ENCODE results near the gene RAB9B. TPM values are rescaled to one million over a fixed set of nuclear protein-coding genes. Genes with fewer than 3 reads are reported as not detected.

Gene RAB9B
- polyA plus RNA-seq, 1 of the 3 experiments (the other 2 are of a cell fraction): 0.64 TPM

- Histone ChIP-seq H3K27ac (ENCODE audit: low read depth in 2 of 2, low read length in 1 of 2) (no peak overlapping the region), H2AFZ (ENCODE audit: low read depth) (no peak overlapping the region), H3K36me3 (replicated peaks in 1 of 2; ENCODE audit: control insufficient read depth in 1 of 2, insufficient read depth in 2 of 2, low read length in 1 of 2) (no peaks in the 10 kb centered on the region), H3K79me2 (ENCODE audit: insufficient read depth) (no peaks in the 10 kb centered on the region), H3K9me2 (no peaks in the 10 kb centered on the region), H3K27me3 (ENCODE audit: insufficient read depth) (peaks cover 9% of the 10 kb centered on the region; the same call in 1 of the 2 replicates), H3K4me2 (no peak overlapping the region), H3K4me3 (ENCODE audit: low read depth in 2 of 2, low read length in 1 of 2) (no peak overlapping the region), H3F3A (replicated peaks; ENCODE audit: insufficient read depth) (no peaks in the 10 kb centered on the region), H3K4me1 (ENCODE audit: control insufficient read depth in 1 of 2, insufficient read depth in 2 of 2, low read depth in 1 of 2, low read length in 1 of 2) (peaks cover 0 to 3% of the 10 kb centered on the region in 2 experiments; a peak in 1 of 4 replicates), H3K9me3 (no peaks in the 10 kb centered on the region), H4K20me1 (ENCODE audit: insufficient read depth) (no peaks in the 10 kb centered on the region), H3K9ac (no peak overlapping the region)
- POLR2A ChIA-PET: no interaction called here
- no peak for TF ChIP-seq MEF2A (IDR thresholded peaks at IDR 0.05; ENCODE audit: borderline replicate concordance, low read depth)
- TF ChIP-seq MAX (IDR thresholded peaks at IDR 0.05; ENCODE audit: low read depth): no peak
- TF ChIP-seq RAD21 (IDR thresholded peaks at IDR 0.05; ENCODE audit: low read length): peak; percentile 75
- TF ChIP-seq JUND (IDR thresholded peaks at IDR 0.05): no peak
- TF ChIP-seq YY1 (IDR thresholded peaks at IDR 0.05; ENCODE audit: low read depth): no peak
- peak; percentile 69 for TF ChIP-seq CTCF (IDR thresholded peaks at IDR 0.05)
- TF ChIP-seq RCOR1 (IDR thresholded peaks at IDR 0.05; ENCODE audit: low read length): no peak
- peak; percentile 68 for TF ChIP-seq SMC3 (IDR thresholded peaks at IDR 0.05; ENCODE audit: low read depth, low read length)
- TF ChIP-seq TAF1 (IDR thresholded peaks at IDR 0.05; ENCODE audit: borderline replicate concordance, low read depth, low read length): no peak
- TF ChIP-seq POLR2AphosphoS5 (IDR thresholded peaks at IDR 0.05; ENCODE audit: low read depth, low read length): no peak
- no peak for TF ChIP-seq REST (IDR thresholded peaks at IDR 0.05; ENCODE audit: low read depth, low read length)
- no peak for TF ChIP-seq RFX5 (IDR thresholded peaks at IDR 0.05; ENCODE audit: low read length)
- TF ChIP-seq FOXM1 (IDR thresholded peaks at IDR 0.05; ENCODE audit: low read depth): no peak
- TF ChIP-seq MXI1 (IDR thresholded peaks at IDR 0.05; ENCODE audit: low read depth, low read length): no peak
- no peak for TF ChIP-seq GATA2 (CRISPR knock-in tag; IDR thresholded peaks at IDR 0.05)
- TF ChIP-seq EZH2phosphoT487 (IDR thresholded peaks at IDR 0.05; ENCODE audit: borderline replicate concordance, low read depth): no peak
- DNase-seq: peak; percentile 28
- WGBS (ENCODE audit: low lambda C conversion rate): 29% methylated on average over 6 of the region's 6 CpGs
- CTCF ChIA-PET: interaction anchor here (0.6 to 3.0 kb wide), 25 partner anchors 10 to 334 kb away, joined by 3 to 35 read pairs (median 3); partner anchors contain the start of genes RAB9B and TMEM31
These were observed 57.9 kb downstream of the RAB9B start for GRCh38 chrX:103774070-103774642.
